ENCODE measurements around the gene PLK5.

PLK5 gene

DNA sequence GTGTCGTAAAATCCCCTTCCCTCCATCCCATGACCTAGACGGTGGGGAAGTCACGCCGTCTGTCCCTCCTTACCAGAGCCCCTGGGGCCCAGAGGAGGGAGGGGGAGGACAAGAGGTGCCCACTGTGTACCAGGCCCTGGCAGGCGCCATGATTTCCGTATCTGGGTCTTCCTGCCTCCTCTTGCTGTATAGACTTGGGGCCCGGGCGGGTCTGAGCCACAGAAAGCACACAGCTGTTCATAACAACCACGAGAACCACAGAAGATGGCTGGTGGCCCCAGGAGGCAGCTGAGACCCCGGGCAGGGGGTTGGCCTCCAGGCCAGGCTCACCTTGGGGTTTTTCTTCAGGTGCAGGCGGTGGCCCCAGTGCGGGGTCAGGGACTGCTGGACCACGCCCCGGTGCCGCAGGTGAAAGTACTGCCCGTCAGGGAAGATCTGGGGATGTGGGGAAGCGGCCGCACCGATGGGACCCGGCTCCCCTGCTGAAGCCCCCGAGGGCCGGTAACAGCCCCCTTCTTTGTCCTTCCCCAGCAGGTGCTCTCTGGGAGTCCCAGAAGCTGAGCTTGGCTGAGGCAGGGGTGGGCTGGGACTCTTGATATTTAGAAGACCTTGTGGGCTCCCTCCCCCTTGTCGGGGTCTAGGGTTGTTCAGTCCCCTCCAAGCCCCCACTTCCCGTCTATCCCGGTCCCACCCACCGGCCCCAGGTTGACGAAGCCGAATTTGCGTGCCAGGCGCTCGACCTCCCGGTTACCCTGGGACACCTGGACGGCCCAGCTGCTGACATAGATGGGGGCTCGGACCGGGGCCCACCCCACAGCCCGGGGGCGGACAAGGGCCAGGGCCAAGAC lies 34.2 kb upstream of the PLK5 start:
- Histone ChIP-seq H3K4me2 (ENCODE audit: low read depth, low read length, poor library complexity, severe bottlenecking) (peak overlapping the region; percentile 94), H3K9me3 (ENCODE audit: insufficient read depth, low read depth, low read length) (no peaks in the 10 kb centered on the region), H3K79me2 (ENCODE audit: insufficient read depth, low read length) (no peaks in the 10 kb centered on the region), H3K9ac (ENCODE audit: low read depth, low read length, poor library complexity, severe bottlenecking) (peak overlapping the region; percentile 87), H3K4me3 (ENCODE audit: low read length, poor library complexity, severe bottlenecking) (peak overlapping the region; percentile 82), H3K36me3 (ENCODE audit: insufficient read depth, low read length) (no peaks in the 10 kb centered on the region), H3K9me2 (replicated peaks; ENCODE audit: low read depth, low read length) (no peaks in the 10 kb centered on the region), H3F3A (ENCODE audit: low read depth) (no peaks in the 10 kb centered on the region), H2AFZ (ENCODE audit: low read length) (peak overlapping the region; percentile 95), H3K27me3 (ENCODE audit: insufficient read depth, low read length, poor library complexity, severe bottlenecking) (no peaks in the 10 kb centered on the region), H4K20me1 (ENCODE audit: insufficient read depth, low read length, poor library complexity, severe bottlenecking) (no peaks in the 10 kb centered on the region), H3K4me1 (ENCODE audit: insufficient read depth, low read length, poor library complexity, severe bottlenecking) (peaks cover 3% of the 10 kb centered on the region)
- no peak for TF ChIP-seq EZH2phosphoT487 (IDR thresholded peaks at IDR 0.05; ENCODE audit: borderline replicate concordance)
- TF ChIP-seq, protein P1, sequence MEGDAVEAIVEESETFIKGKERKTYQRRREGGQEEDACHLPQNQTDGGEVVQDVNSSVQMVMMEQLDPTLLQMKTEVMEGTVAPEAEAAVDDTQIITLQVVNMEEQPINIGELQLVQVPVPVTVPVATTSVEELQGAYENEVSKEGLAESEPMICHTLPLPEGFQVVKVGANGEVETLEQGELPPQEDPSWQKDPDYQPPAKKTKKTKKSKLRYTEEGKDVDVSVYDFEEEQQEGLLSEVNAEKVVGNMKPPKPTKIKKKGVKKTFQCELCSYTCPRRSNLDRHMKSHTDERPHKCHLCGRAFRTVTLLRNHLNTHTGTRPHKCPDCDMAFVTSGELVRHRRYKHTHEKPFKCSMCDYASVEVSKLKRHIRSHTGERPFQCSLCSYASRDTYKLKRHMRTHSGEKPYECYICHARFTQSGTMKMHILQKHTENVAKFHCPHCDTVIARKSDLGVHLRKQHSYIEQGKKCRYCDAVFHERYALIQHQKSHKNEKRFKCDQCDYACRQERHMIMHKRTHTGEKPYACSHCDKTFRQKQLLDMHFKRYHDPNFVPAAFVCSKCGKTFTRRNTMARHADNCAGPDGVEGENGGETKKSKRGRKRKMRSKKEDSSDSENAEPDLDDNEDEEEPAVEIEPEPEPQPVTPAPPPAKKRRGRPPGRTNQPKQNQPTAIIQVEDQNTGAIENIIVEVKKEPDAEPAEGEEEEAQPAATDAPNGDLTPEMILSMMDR (conservative IDR thresholded peaks at IDR 0.05; ENCODE audit: low read length): no peak

DNA sequence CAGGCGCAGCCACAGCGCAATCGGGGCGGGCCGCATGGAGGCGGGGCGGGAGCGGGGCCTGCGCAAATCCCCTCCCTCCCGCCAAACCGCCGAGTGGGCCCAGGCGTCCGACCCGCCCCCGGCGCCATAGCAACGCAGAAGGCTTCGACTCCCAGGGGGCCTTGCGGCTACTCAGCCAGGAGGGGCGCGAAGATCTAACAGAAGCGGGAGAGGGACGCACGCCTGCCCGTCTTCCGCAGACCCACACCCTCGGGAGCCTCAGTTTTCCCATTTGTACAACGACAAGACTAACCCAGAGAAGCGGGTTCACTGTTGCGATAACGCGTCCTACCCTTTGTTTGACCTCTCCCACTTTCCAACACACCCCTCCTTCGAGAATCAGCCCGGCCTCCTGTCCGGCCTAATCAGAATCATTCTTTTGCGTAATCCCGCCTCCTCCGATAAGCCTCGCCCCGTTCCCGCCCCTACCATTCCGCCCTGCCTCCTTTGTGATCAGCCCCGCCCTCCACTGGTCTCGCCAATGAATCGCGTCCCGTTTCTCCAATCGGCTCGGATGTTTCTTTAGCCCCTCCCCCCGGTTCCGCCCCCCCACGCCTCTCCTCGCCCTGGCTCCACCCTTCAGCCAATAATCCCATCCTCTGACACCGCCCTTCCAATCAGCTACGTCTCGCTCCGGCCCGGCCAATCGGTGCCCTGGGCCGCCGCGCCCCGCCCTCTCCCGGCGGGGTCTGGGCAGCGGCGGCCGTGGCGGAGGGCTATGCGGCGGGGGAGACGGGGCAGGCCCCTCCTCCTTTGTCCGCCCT lies 33.4 kb upstream of the PLK5 start, which contains the start of gene PCSK4:
TSS of gene PCSK4 (minus strand) at position 40 of the 803 bp plus-strand sequence. CDS start at position 36, 4 bp downstream.
- no peaks in the 10 kb centered on the region for H3F3A ChIP-seq (ENCODE audit: low read depth)
- peak within 1 kb of the TSS; percentile 82 for H3K4me3 ChIP-seq (ENCODE audit: low read length, poor library complexity, severe bottlenecking)
- H3K27me3 ChIP-seq (ENCODE audit: insufficient read depth, low read length, poor library complexity, severe bottlenecking): no peaks in the 10 kb centered on the region
- peak within 1 kb of the TSS; percentile 95 for H2AFZ ChIP-seq (ENCODE audit: low read length)
- no peaks in the 10 kb centered on the region for H3K9me3 ChIP-seq (ENCODE audit: insufficient read depth, low read depth, low read length)
- no peaks in the 10 kb centered on the region for H4K20me1 ChIP-seq (ENCODE audit: insufficient read depth, low read length, poor library complexity, severe bottlenecking)
- peak within 1 kb of the TSS; percentile 87 for H3K9ac ChIP-seq (ENCODE audit: low read depth, low read length, poor library complexity, severe bottlenecking)
- no peaks in the 10 kb centered on the region for H3K36me3 ChIP-seq (ENCODE audit: insufficient read depth, low read length)
- no peak for TF ChIP-seq EZH2phosphoT487 (IDR thresholded peaks at IDR 0.05; ENCODE audit: borderline replicate concordance)
- TF ChIP-seq, protein P1 (conservative IDR thresholded peaks at IDR 0.05; ENCODE audit: low read length): no peak
- peak within 1 kb of the TSS; percentile 94 for H3K4me2 ChIP-seq (ENCODE audit: low read depth, low read length, poor library complexity, severe bottlenecking)
- H3K9me2 ChIP-seq (replicated peaks; ENCODE audit: low read depth, low read length): no peaks in the 10 kb centered on the region
- H3K4me1 ChIP-seq (ENCODE audit: insufficient read depth, low read length, poor library complexity, severe bottlenecking): peaks cover 3% of the 10 kb centered on the region
- no peaks in the 10 kb centered on the region for H3K79me2 ChIP-seq (ENCODE audit: insufficient read depth, low read length)

DNA sequence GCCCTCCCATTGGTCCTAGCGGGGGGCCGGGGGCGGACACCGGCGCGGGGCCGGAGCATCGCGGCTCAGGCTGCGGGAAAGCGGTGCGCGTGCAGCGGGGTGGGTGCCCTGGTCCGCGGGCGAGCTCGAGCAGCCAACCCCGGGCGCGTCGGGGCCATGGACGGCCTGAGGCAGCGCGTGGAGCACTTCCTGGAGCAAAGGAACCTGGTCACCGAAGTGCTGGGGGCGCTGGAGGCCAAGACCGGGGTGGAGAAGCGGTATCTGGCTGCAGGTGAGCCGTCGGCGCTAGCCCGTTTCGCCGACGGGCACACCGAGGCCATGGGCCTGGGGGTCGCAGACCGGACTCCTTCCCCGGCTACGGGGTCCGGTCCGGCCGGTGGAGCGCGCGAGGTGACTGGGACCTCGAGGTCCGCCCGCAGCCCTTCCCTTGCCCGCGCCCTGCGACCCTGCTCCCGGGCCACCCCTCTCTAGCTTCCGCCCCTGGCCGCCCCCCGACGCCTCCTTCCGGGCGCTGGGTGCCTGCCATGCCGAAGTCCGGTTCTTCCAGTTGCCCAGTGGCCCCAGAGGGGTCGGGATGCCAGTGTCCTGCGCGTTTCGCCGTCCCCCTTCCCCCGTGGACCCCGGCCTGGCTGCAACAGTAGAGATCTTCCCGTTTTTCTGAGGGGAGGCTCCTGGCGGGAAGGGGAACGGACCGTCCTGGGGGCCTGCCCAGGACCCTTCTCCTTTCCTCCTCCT lies 32.6 kb upstream of the PLK5 start, which contains the start of gene REEP6:
TSS of gene REEP6 (plus strand) at position 68 of the 735 bp plus-strand sequence. CDS start at position 157, 89 bp downstream.
- TF ChIP-seq EZH2phosphoT487 (IDR thresholded peaks at IDR 0.05; ENCODE audit: borderline replicate concordance): no peak
- TF ChIP-seq, protein P1 (conservative IDR thresholded peaks at IDR 0.05; ENCODE audit: low read length): no peak
- Histone ChIP-seq H3K36me3 (ENCODE audit: insufficient read depth, low read length) (no peaks in the 10 kb centered on the region), H3K4me3 (ENCODE audit: low read length, poor library complexity, severe bottlenecking) (peak within 1 kb of the TSS; percentile 82), H3K79me2 (ENCODE audit: insufficient read depth, low read length) (no peaks in the 10 kb centered on the region), H3K4me2 (ENCODE audit: low read depth, low read length, poor library complexity, severe bottlenecking) (peak within 1 kb of the TSS; percentile 94), H3K9me2 (replicated peaks; ENCODE audit: low read depth, low read length) (no peaks in the 10 kb centered on the region), H3K4me1 (ENCODE audit: insufficient read depth, low read length, poor library complexity, severe bottlenecking) (peaks cover 3% of the 10 kb centered on the region), H3K9me3 (ENCODE audit: insufficient read depth, low read depth, low read length) (no peaks in the 10 kb centered on the region), H3K27me3 (ENCODE audit: insufficient read depth, low read length, poor library complexity, severe bottlenecking) (no peaks in the 10 kb centered on the region), H3K9ac (ENCODE audit: low read depth, low read length, poor library complexity, severe bottlenecking) (peak within 1 kb of the TSS; percentile 87), H3F3A (ENCODE audit: low read depth) (no peaks in the 10 kb centered on the region), H4K20me1 (ENCODE audit: insufficient read depth, low read length, poor library complexity, severe bottlenecking) (no peaks in the 10 kb centered on the region), H2AFZ (ENCODE audit: low read length) (peak within 1 kb of the TSS; percentile 95)
